OCI-LY1 (cell line): ENCODE results near the gene CAPNS1.

ENCODE experiments used
- H2AFZ ChIP-seq: fragments of 200-600 bp; sonication (generic), shearing (Covaris generic); 2 replicates; pipeline ENCODE4 v1.6.0; 2014; ENCODE audit warnings: antibody characterized with exemption, mild to moderate bottlenecking, low read length
- H3F3A ChIP-seq: fragments of 200-600 bp; sonication (generic), shearing (Covaris generic); 2 replicates; pipeline ENCODE4 v1.6.0; 2014; ENCODE audit warnings: mild to moderate bottlenecking, antibody characterized with exemption, low read length, moderate library complexity; ENCODE audit not compliant: insufficient read depth
- H3K27ac ChIP-seq: fragments of 200-600 bp; sonication (generic); 2 replicates; pipeline ENCODE4 v1.5.1; 2014; ENCODE audit warnings: low read length, mixed run types, mild to moderate bottlenecking, low read depth; ENCODE audit not compliant: poor library complexity, severe bottlenecking
- H3K27me3 ChIP-seq: fragments of 200-600 bp; sonication (generic); 2 replicates; pipeline ENCODE4 v1.6.0; 2014; ENCODE audit warnings: antibody characterized with exemption, mild to moderate bottlenecking, low read length, moderate library complexity; ENCODE audit not compliant: insufficient read depth
- H3K36me3 ChIP-seq: fragments of 200-600 bp; sonication (generic); 2 replicates; pipeline ENCODE4 v1.6.1; 2014; ENCODE audit warnings: mild to moderate bottlenecking, antibody characterized with exemption, low read length, moderate library complexity, mixed read lengths; ENCODE audit not compliant: insufficient read depth
- H3K4me1 ChIP-seq: fragments of 200-600 bp; sonication (generic); 2 replicates; pipeline ENCODE4 v1.5.1; 2014; ENCODE audit warnings: mild to moderate bottlenecking, low read length, moderate library complexity; ENCODE audit not compliant: insufficient read depth, severe bottlenecking
- H3K4me2 ChIP-seq: fragments of 200-600 bp; sonication (generic), shearing (Covaris generic); 2 replicates; pipeline ENCODE4 v1.6.1; 2014; ENCODE audit warnings: low read length
- H3K4me3 ChIP-seq: fragments of 200-600 bp; sonication (generic); 2 replicates; pipeline ENCODE4 v1.5.1; 2014; ENCODE audit warnings: low read length, low read depth, mild to moderate bottlenecking, mixed read lengths; ENCODE audit not compliant: poor library complexity, severe bottlenecking
- H3K79me2 ChIP-seq: fragments of 200-600 bp; shearing (Covaris generic); 2 replicates; pipeline ENCODE4 v1.6.1; 2016; ENCODE audit warnings: mixed run types, low read length, mixed read lengths; ENCODE audit not compliant: insufficient read depth
- H3K9ac ChIP-seq: fragments of 200-600 bp; sonication (generic), shearing (Covaris generic); 2 replicates; pipeline ENCODE4 v1.6.1; 2014; ENCODE audit warnings: mild to moderate bottlenecking, low read length, mixed read lengths
- H3K9me2 ChIP-seq: fragments of 200-600 bp; sonication (generic), shearing (Covaris generic); 2 replicates; pipeline ENCODE4 v1.6.1; 2014; ENCODE audit warnings: low read depth, mild to moderate bottlenecking, low read length, mixed read lengths
- H3K9me3 ChIP-seq: fragments of 200-600 bp; shearing (Covaris generic); 2 replicates; pipeline ENCODE4 v1.6.1; 2014; ENCODE audit warnings: low read length, mixed read lengths
- H4K20me1 ChIP-seq: fragments of 200-600 bp; sonication (generic), shearing (Covaris generic); 2 replicates; pipeline ENCODE4 v1.6.0; 2016; ENCODE audit warnings: mild to moderate bottlenecking, low read length; ENCODE audit not compliant: insufficient read depth
- EZH2 ChIP-seq: fragments of 200-600 bp; sonication (generic), shearing (Covaris generic); IDR thresholded peaks from 2 replicates; pipeline ENCODE4 v1.8.0; 2017; ENCODE audit warnings: borderline replicate concordance, mixed run types, mild to moderate bottlenecking, antibody characterized with exemption, low read length, moderate library complexity, mixed read lengths
- TF ChIP-seq, protein P1 (sequence below): fragments of 200-600 bp; sonication (generic), shearing (Covaris generic); IDR thresholded peaks from 2 replicates; pipeline ENCODE4 v1.5.1; 2017; ENCODE audit warnings: mild to moderate bottlenecking, antibody characterized with exemption, low read length, moderate library complexity, mixed read lengths

Gene CAPNS1

GRCh38 chr19:36153126-36153525, 13.3 kb downstream of the CAPNS1 start:
- no peak for TF ChIP-seq EZH2
- TF ChIP-seq, protein P1, sequence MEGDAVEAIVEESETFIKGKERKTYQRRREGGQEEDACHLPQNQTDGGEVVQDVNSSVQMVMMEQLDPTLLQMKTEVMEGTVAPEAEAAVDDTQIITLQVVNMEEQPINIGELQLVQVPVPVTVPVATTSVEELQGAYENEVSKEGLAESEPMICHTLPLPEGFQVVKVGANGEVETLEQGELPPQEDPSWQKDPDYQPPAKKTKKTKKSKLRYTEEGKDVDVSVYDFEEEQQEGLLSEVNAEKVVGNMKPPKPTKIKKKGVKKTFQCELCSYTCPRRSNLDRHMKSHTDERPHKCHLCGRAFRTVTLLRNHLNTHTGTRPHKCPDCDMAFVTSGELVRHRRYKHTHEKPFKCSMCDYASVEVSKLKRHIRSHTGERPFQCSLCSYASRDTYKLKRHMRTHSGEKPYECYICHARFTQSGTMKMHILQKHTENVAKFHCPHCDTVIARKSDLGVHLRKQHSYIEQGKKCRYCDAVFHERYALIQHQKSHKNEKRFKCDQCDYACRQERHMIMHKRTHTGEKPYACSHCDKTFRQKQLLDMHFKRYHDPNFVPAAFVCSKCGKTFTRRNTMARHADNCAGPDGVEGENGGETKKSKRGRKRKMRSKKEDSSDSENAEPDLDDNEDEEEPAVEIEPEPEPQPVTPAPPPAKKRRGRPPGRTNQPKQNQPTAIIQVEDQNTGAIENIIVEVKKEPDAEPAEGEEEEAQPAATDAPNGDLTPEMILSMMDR: no peak
- no peaks in the 10 kb centered on the region for H3K27me3 ChIP-seq

GRCh38 chr19:36160821-36161596, 21.1 kb downstream of the CAPNS1 start:
- Histone ChIP-seq H3K9me2 (no peaks in the 10 kb centered on the region), H3K9me3 (no peaks in the 10 kb centered on the region), H4K20me1 (no peaks in the 10 kb centered on the region), H3K36me3 (no peaks in the 10 kb centered on the region), H3K27me3 (no peaks in the 10 kb centered on the region), H3K9ac (no peak overlapping the region), H3F3A (no peaks in the 10 kb centered on the region), H3K27ac (no peak overlapping the region), H3K4me2 (no peak overlapping the region), H3K4me1 (no peaks in the 10 kb centered on the region), H2AFZ (no peak overlapping the region), H3K4me3 (no peak overlapping the region), H3K79me2 (no peaks in the 10 kb centered on the region)
- no peak for TF ChIP-seq EZH2
- TF ChIP-seq, protein P1: no peak

More at GRCh38 chr19:36153126-36153525, 13.3 kb downstream of the CAPNS1 start:
- Histone ChIP-seq H3K4me1 (no peaks in the 10 kb centered on the region), H3K9ac (no peak overlapping the region), H3K4me3 (no peak overlapping the region), H3K9me2 (no peaks in the 10 kb centered on the region), H2AFZ (no peak overlapping the region), H4K20me1 (no peaks in the 10 kb centered on the region), H3F3A (no peaks in the 10 kb centered on the region), H3K79me2 (no peaks in the 10 kb centered on the region), H3K9me3 (no peaks in the 10 kb centered on the region), H3K4me2 (no peak overlapping the region), H3K27ac (no peak overlapping the region), H3K36me3 (peaks cover 29% of the 10 kb centered on the region)

DNA sequence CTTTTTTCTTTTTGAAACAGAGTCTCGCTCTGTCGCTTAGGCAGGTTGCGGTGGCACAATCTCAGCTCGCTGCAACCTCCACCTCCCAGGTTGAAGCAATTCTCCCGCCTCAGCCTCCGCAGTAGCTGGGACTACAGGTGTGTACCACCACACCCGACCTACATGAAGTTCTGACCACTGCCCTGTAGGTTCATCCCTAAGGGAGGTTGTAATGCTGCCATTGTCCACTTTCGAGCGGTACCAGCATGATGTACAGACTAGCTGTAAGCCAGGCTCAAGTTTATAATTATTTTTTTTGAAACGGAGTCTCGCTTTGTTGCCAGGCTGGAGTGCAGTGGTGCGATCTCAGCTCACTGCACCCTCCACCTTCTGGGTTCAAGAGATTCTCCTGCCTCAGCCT, 23.9 kb downstream of the CAPNS1 start:
- H3K9me2 ChIP-seq: no peaks in the 10 kb centered on the region
- H3K27me3 ChIP-seq: no peaks in the 10 kb centered on the region
- no peak for TF ChIP-seq EZH2
- TF ChIP-seq, protein P1: no peak
- no peaks in the 10 kb centered on the region for H3K4me1 ChIP-seq
- no peak overlapping the region for H3K27ac ChIP-seq
- no peak overlapping the region for H2AFZ ChIP-seq
- H3K4me2 ChIP-seq: no peak overlapping the region
- H3F3A ChIP-seq: no peaks in the 10 kb centered on the region
- no peak overlapping the region for H3K4me3 ChIP-seq
- H4K20me1 ChIP-seq: no peaks in the 10 kb centered on the region
- H3K9ac ChIP-seq: no peak overlapping the region
- H3K79me2 ChIP-seq: no peaks in the 10 kb centered on the region
- no peaks in the 10 kb centered on the region for H3K36me3 ChIP-seq
- no peaks in the 10 kb centered on the region for H3K9me3 ChIP-seq
